ENCODE data around the gene FILIP1L.

The FILIP1L gene

DNA sequence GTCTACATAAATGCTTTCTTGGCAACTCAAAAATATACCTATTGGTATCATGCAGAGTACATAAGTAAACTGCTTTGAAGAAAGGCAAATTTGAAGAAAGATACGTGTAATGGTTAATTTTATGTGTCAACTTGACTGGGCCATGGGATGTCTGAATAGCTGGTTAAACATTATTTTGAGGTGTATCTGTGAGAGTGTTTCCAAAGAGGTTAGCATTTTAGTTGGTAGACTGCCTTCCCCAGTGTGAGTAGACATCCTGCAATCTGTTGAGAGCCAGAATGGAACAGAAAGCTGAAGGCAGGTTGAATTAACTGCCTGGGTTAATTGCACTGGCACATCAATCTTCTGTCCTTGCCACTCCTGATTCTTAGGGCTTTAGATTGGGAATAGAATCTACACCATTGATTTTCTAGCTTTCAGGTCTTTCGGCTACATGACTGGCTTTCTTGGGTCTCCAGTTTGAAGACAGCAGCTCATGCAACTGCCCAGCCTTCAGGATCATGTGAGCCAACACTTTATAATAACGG lies 198.3 kb downstream of the FILIP1L start:
- DNase-seq: no peak

DNA sequence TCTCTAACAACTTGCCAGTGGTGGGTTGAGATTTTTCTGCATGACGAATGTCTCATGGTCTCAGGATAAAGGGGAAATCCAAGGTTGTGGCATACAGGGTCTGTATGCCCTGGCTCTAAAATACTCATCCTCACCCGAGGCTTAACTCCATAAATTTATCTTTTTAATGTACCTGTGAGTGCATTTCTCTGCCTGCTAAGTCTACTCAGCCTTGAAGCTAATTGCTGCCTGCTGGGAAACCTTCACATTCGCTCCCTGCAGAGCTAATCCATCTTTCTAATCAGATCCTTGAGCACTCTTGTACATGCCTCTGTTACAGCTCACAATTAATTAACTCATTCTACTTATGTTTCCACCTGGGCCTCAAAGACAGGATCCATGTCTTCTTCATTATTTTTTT lies 202.9 kb downstream of the FILIP1L start:
- no peak for DNase-seq

DNA sequence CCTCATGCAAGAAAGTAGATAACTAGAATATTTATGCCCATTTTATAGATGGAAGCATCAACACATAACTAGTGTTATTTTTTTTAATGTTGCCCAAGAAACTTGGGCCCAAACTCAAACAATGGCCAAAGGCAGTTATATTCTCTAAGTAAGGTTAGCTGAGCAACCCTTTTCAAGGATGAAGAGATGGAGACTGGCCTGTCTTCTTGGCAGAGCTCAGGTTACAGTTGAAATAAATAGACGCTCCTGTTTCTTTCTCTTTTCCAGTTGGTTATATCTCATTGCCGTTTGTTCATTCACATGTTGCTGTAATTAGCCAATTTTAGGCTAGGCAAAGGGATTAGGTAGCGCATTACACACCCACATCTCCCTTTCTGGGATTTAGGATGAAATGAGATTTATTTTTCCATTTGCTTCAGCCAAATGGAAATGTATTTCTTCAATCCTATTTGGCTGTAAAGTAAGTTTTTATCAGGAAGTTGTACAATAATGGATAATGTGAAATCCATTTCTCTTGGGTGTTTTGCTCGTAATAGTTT lies 203.5 kb downstream of the FILIP1L start:
- no peak for DNase-seq

DNA sequence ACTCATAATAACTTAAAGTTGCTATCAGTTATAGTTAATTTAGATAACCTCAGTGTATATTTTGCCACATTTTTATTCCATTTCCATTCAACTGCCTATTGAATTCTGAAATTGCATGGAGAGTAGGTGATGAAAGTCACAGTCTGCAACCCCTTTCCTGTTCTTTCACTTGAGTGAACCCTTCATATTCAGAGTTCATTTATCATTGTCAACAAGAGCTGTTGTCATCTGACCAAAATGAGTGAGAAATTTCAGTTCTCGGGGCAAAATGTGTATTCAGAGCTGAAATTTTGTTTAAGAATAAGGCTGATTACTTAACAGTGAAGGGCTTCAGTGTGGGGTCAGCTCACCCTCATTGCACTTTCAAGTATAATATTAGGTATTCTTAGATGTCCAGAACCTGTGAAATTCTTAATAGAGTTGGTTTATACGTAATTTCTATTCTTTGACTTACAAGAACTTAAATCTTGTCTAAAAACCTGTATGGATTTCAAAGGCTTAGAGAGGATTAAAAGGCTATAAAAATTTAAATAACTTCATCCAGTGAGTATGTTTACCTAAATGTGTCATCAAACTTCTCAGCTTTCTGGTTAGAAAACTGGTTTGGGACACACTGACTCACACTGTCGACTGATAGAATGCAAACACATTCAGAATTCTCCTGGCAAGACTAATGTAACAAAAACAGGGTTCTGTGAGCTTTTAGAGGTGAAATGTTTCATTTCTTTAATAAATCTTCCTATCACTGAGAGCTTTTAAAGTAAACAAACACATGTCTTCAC lies 204.4 kb downstream of the FILIP1L start:
- DNase-seq: no peak

DNA sequence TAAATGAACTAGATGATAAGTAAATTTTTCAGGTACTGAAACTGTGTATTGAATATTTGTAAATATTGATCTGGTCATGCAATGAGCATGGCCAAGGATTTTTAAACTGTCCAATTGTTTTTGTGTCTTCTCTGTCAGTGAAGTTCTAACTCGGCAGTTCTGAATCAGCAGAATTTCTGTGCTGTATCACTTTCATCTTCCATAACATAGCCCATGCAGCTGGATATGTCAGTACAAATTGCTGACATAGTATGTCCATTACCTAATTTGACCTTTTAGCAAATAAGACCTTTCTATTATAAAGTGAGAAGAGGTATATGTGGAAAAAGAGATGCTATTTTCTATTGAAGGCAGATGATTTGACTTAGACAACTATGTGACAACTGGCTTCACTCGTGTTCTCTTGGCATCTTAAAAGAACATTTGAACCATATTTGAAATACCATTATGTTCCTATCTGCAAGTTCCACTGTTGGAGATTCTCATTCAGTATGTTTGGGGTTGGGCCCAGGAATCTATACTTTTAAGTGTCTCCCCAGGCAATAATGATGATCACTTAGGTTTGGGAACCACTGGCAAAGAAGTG lies 206.2 kb downstream of the FILIP1L start:
- no peak for DNase-seq

DNA sequence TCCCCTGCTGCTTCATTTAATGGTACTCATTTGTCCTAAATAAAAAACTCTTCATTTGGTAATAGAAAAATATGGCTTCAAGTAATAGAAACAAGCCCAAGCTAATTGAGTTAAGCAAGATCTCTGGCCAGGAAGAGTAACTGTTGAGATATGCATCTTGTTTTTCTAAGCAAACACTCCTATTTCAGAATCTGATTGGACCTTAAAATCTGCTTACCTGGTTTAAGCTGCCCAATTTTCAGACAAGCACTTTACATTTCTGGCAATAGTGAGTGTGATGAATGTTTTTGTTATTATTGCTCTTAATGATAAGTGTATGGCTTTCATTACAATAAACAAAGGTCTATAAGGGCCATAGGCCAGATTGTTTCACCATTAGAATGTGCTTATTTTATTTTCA lies 210.4 kb downstream of the FILIP1L start:
- DNase-seq: no peak

DNA sequence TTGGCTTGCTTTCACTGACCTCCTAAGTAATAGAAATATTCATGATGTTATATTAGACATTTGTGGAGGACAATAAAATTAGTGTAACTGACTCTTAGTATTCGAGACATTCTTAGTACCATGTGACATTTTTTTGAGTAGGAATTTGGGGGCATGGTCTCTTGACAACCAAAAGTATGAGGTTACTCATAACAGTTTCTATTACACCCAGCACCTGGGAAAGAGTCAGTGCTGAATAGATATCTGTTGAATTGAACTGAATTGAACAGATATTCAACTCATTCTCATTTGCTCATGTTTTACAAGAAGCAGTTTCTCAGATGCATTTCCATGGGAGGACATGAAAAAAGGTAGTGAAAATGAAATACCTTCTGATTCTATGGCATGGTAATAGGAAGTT lies 212.2 kb downstream of the FILIP1L start:
- no peak for DNase-seq

DNA sequence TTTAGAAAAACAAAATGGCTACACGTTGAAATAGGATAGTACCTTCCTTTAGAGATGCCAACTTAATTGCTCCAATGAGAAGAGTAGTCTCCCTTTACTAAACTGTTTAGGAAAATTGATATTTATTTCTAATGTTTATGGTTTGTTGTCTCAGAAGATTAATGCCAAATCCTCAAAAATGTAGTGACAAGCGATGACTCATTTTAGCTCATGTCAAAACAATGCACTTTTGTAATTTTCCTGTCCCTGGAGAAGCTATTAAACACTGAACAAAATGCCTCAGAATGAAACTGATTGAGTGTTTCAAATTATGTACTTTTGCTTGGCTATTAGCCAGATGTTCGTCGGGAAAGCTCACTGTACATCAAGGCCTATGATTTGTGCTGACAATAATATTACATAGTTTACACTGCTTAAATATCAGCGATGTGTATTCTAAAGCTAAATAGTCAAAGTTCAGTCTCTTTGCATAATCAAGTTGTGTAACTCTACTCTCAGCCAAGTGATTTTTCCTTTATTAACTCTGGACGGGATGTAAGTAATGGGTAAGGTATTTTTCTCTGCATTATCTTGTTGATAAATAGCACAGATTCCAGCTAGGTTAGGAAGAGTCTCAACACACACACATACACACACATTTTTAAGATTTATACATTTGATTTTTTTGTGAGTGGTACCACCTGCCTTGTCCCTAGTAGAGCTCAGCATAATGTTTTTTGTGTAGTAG lies 212.9 kb downstream of the FILIP1L start:
- DNase-seq: no peak

DNA sequence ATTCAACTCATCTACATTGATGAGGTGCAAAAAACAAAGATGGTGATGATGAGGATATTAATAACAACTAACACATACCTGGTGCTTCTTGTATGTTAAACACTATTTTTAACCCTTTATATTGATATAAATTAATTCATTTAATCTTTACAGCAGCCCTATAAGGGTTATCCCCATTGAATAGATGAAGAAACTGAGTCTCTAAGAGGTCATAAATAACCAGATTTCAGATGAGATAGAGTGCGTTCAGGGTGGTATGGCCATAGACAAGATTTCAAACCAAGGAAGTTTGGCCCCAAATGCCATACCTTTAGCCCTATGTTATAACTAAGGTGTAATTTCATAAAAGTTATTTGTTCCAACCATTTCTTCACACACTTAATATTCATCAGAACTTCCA lies 214.1 kb downstream of the FILIP1L start:
- no peak for DNase-seq

DNA sequence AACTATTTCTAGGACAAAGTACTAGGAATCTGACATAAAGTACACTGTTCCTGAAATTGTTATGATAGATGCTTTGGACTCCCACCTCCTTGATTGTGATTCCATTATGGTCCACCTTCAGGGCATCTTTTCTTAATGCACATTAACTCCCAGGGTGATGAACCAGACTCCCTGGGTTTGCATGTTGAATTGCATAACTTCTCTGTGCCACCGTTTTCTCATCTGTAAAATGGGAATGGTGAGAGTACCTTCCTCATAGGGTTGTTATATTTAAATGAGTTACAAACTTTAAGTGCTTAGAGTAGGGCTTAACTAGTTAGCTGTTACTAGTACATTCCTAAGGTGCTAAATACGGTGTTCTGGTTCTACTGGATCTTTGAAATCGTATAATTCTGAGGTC lies 214.7 kb downstream of the FILIP1L start:
- DNase-seq: no peak

DNA sequence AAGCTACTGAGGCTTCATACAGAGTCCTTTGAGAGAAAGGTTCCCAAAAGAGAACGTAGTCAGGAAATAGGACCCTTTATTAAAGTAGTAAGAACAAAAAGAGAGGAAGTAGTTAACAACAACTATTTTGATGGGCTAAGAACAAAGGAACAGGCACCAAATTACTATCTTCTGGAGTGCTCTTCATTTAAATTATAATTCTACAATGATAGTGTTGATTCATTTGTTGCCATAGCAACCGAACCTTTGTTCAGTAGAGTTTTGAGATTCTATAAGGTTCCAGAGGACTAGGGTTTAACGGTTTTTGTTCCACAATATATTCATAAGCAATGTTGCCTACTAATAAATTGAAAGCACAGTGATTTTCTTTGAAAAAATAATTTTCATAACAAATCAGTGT lies 217.8 kb downstream of the FILIP1L start:
- no peak for DNase-seq

DNA sequence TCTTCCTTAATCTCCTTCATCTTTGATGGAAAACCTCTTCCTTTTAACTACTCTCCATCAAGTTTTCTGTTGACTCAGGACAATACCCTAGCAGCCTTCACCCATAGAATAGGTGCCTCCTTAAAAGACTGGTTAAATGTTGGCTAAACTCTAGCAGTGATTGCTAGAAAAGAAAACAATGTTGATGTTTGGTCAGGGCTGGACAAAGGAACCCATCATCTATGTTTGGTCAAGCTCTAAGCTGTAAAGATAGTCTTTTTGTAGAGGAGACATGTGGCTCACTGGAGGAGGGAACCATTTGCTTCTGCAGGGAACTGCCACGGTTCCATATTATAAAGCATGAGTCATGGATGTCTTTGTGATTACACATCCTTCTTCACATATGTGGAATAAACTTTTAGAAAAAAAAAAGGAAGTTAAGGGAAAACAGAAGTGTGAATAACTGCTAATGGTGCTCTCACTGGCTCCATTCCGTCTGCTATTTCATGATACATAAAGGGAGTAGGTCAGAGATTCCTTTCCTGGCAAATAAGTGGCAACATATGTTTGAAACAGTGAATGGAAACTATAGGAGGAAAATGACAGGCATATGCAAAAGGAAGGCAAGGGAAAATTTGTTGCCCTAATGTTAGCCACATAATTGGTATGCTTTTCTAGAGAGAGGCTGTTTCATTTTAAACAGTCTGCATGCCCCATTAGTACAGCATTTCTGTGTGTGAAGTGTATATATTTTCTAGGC lies 218.4 kb downstream of the FILIP1L start:
- DNase-seq: no peak

DNA sequence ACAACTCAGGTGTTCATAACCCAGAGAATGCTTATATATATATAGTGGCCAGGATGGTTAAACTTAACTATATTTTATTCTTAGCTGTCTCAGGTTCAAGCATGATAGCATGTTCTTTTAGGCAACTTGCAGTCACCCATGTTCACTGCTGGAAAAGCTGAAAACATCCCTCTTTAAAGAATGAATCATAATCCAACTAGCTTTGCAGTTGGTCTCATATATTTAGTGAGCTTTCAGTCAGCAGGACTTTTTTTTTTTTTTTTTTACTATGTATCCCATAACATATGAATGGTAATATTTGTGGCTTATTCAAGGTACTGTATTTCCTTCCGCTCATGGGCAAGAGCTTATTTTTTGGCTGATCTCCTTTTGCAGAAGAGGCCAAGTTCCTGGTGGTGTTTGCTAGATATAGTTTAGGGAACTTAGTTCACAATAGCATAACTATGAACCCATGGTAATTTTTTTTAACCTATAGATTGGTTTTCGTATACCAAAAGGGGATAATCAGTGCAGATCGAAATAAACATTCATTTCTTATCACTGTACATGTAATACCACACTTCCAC lies 219.1 kb downstream of the FILIP1L start:
- no peak for DNase-seq

DNA sequence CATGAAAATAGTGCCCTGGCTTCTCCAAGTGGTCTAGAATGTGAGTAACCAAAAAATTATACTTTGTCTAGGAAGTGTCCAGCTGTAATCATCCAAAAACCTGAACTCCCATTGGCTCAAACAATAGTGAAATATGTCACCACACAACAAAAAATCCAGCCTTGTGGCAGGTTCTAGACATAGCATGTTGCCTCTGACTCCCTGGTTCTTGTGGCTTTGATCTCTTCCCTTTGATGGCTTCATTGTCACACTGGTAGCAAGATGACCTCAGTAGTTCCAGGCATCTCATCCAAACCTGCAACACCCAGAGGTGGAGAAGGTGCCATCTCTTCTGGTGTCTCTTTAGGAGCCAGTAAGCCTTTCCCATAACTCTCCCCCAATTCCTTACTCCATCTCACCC lies 222.0 kb downstream of the FILIP1L start:
- DNase-seq: no peak

DNA sequence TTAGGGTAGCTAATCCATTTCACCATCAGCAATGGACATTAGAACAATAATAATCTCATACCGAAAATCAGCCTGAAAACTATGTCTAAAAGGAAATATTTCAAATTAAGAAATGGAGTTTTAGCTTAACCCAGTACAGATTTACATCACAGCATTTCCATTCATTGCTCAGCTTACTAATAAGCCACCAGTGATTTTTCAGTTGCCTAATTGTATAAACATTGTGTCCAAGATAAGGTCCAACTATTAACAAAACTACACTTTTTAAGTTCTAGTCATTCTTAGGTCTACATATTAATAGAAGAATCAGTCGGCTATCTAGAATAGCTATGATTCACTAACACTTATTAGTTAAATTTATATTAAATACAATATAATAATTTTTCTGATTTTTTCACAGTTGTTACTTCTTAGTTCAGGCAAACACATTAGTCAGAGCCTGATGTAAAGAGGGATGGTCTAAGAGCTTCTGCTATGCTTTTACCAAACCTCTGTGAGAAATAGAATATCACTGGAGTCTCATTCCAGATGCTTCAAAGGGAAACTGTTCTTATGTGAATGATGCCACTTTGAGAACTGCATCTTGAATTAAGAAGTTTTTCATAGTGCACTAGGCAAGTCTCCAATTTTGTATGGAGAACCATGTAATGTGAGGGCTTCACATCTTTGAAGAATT lies 222.6 kb downstream of the FILIP1L start:
- no peak for DNase-seq

DNA sequence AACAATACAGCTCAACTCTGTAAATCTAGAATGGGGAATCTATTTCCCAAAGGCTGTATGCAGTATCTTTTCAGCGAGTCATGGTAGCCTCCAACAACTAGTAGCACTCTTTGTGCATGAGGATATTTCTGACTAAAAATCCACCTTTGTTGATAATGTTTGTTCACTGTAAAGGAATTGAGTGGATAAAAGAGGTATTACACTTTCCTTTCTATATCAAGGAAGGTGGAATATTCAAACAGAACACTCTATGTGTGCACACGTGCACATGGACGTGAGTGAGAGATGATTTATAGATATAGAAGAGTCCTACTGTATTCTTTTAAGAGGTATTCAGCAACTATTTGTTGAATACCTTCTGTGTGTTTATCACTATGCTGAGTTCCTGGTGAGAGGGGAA lies 228.4 kb downstream of the FILIP1L start:
- no peak for DNase-seq

DNA sequence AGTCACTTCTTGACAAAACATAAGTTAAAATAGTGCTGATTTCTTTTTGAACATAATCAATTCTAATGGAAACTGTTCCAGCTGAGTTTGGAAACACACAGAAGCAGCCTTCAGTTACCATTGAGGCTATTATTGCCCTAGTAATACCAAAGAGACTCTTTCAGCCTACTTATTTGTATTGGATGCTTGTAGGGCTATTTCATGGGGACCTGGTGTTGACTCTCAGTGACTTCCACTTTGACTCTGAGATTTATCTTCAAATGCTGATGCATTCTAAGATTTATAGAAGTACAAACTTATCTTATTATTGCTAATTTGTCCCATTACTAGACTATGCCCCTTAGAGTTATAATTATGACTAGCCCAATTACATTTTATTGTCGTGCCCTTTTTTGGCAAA lies 229.2 kb downstream of the FILIP1L start:
- no peak for DNase-seq

DNA sequence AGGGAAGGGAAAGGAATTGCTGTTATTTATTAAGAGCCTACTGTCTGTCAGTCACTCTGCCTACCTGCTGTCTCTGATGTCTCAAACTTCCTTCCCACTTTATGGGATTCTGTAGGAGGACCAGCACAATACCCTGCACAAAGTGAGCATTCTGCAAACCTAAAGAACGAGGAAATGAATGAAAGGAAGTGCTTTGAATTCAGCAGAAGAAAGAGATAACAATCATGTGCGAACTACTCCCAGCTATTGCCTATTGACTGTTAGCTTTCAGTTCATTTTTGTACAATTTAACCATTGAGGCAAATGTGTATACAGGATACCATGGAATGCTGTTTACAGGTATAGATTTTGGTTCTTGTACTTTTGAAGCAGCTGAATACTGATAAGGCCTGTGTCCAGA lies 229.8 kb downstream of the FILIP1L start:
- DNase-seq: no peak

DNA sequence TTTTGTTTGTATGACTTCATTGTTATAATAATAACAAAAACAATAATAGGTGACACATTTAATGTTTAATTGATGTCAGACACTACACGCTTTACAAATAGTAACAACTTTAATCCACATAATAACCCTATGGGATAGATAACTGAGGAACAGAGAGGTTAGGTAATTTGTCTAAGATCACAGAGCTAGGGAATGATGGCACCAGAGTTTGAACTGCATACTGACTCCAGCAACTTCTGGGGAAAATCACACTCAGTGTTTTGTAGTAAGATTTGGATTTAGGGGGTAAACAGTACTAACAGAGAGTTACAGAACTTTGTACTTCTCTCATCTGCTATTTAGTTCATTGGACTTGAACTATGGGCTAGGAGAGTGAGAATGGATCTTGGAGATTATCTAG lies 230.6 kb downstream of the FILIP1L start:
- DNase-seq: no peak

DNA sequence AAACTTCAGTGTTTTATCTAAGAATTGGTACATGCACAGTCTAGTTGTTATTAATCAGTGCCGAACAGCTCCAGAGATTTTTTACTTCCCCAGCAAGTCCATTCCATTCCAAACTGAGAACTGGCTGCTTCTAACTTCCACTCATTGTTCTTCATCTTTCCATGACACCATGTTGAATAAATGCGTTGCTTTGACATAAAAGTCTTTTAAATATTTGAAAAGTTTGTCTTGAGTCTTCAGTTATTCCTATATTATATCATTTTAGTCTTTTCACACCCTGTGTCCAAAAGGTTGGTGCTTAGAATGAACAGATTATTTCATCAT lies 231.2 kb downstream of the FILIP1L start:
- DNase-seq: no peak

DNA sequence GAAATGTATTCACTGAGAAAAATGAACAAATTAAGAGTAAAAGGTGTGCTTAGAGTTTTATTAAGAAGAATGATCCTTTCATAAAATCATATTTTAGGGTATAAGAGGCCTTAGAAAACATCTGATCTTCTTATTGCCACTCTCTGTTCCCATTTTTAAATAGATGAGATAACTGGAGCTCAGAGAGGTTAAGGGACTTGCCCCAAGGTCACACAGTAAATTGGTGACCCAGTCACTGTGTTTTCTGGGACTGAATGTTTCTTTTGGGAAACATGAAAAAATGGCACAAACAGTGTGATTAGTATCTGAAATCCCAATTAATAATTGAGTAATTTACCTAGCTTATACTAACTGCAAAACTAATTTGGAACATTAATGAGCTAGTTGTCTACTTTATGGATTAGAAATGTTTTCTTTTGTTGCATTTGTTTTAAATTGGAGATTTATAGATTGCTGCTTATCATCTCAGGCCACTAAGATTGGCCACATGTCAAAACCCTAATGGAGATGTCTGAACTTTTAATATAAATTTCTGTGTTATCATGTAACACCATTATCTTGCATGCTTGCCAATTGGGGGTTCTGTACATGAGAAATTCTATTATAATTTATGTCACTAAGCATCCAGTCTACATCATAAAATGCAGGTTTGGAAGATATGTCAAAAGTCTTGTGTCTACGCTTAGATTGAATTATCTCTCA lies 231.7 kb downstream of the FILIP1L start:
- DNase-seq: no peak

DNA sequence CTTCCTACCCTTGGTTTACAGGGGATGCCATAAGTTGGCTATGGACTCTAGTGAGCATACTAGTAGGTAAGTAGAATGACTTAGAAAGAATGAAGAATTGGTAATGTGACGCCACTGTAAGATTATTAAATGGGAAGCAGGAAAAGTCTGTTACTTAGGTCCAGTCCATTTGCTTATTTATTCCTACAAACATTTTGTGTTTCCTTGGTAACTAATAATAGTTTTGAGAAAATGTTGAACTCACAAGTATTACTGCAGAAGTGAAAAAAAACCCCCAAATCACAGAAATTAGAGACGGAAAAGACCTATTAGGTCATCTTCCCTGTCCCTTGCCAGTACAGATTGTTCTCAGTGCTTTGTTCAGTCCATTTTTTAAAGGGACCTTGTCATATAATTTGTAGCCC lies 233.2 kb downstream of the FILIP1L start:
- DNase-seq: no peak

Measured in cerebellar nuclear complex (tissue), 1 donor.